Nephron progenitor cell (in vitro differentiated cells): Measurements from ENCODE around the gene MTHFD1L.

Source experiments
- DNase-seq: peaks from one replicate; pipeline ENCODE4 v3.0.0; 2021
- H3K27ac Mint-ChIP-seq: 2 replicates; pipeline ENCODE4 v1.8.0; 2021; ENCODE audit warnings: mild to moderate bottlenecking, moderate library complexity, mixed read lengths
- H3K27me3 Mint-ChIP-seq: 2 replicates; pipeline ENCODE4 v1.8.0; 2021; ENCODE audit warnings: mild to moderate bottlenecking, low read depth, mixed read lengths; ENCODE audit not compliant: poor library complexity
- H3K36me3 Mint-ChIP-seq: 2 replicates; pipeline ENCODE4 v1.8.0; 2021; ENCODE audit warnings: low read depth, mixed read lengths
- H3K4me1 Mint-ChIP-seq: 2 replicates; pipeline ENCODE4 v1.8.0; 2021; ENCODE audit warnings: mixed read lengths
- H3K4me3 Mint-ChIP-seq: 2 replicates; pipeline ENCODE4 v1.8.0; 2021; ENCODE audit warnings: mild to moderate bottlenecking, moderate library complexity, mixed read lengths
- H3K9me3 Mint-ChIP-seq: 2 replicates; pipeline ENCODE4 v1.8.0; 2021; ENCODE audit warnings: mild to moderate bottlenecking, moderate library complexity, mixed read lengths
- TF ChIP-seq, protein P1 (sequence below): fragments of 200-600 bp; sonication (generic); IDR thresholded peaks from 2 replicates; pipeline ENCODE4 v1.5.0; 2021; ENCODE audit warnings: antibody characterized with exemption

MTHFD1L gene

DNA sequence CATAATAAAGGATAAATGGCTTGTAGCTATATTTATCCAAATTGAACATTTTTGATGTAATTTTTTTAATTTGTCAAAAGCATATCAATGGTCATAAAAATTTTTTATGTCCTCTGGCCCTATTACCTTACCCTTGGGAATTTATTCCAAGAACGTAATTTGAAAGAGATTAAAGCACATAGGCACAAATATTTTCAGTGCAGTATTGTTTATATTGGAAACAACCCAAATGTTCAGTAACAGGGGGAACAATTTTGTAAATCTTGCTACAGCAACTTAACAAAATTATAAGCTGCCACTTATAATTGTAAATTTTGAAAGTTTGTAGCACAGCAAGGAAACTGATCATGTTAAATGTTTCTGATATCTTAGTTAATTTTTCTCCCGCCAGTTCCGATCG, 142.4 kb downstream of the MTHFD1L start:
- Mint-ChIP-seq H3K27ac (no peak overlapping the region), H3K9me3 (no peaks in the 10 kb centered on the region), H3K4me3 (no peak overlapping the region), H3K36me3 (peaks cover 23% of the 10 kb centered on the region), H3K4me1 (peaks cover 22% of the 10 kb centered on the region), H3K27me3 (no peaks in the 10 kb centered on the region)
- TF ChIP-seq, protein P1, sequence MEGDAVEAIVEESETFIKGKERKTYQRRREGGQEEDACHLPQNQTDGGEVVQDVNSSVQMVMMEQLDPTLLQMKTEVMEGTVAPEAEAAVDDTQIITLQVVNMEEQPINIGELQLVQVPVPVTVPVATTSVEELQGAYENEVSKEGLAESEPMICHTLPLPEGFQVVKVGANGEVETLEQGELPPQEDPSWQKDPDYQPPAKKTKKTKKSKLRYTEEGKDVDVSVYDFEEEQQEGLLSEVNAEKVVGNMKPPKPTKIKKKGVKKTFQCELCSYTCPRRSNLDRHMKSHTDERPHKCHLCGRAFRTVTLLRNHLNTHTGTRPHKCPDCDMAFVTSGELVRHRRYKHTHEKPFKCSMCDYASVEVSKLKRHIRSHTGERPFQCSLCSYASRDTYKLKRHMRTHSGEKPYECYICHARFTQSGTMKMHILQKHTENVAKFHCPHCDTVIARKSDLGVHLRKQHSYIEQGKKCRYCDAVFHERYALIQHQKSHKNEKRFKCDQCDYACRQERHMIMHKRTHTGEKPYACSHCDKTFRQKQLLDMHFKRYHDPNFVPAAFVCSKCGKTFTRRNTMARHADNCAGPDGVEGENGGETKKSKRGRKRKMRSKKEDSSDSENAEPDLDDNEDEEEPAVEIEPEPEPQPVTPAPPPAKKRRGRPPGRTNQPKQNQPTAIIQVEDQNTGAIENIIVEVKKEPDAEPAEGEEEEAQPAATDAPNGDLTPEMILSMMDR: no peak
- no peak for DNase-seq

DNA sequence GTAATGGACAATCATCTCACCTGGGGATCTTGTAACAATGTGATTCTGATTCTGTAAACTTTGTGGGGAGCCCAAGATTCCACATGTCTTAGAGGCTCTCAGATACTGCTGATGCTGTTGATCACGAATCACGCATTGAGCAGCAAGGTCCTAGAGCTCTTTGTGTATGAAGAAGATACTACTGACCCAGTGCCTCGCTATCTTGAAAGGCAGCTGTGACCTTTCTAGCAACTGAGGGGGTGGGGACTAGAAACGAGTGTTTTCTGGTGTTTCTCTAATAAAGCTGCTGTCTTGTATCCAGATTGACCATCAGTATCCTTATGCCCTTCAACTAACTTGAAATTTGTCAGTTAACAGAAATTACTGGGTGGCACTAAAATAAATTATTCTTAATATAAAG, 142.9 kb downstream of the MTHFD1L start:
- Mint-ChIP-seq H3K27me3 (no peaks in the 10 kb centered on the region), H3K36me3 (peaks cover 23% of the 10 kb centered on the region), H3K27ac (no peak overlapping the region), H3K9me3 (no peaks in the 10 kb centered on the region), H3K4me3 (no peak overlapping the region), H3K4me1 (peaks cover 22% of the 10 kb centered on the region)
- TF ChIP-seq, protein P1: no peak
- DNase-seq: no peak

DNA sequence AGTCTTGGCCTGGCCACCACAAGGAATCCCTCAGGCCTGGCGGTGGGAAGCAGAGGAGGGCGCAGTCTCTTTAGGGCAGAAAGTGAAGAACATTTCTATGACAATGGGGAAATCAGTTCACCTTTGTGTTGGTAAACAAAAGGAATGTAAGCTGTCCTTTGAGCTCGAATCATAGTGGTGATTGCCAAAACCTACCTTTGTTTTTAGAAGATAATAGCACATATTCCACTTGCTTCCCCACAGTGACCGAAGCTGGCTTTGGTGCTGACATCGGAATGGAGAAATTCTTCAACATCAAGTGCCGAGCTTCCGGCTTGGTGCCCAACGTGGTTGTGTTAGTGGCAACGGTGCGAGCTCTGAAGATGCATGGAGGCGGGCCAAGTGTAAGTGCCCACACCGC, 144.1 kb downstream of the MTHFD1L start:
- Mint-ChIP-seq H3K27ac (peak overlapping the region; percentile 27), H3K36me3 (peaks cover 28% of the 10 kb centered on the region), H3K9me3 (no peaks in the 10 kb centered on the region), H3K4me3 (no peak overlapping the region), H3K27me3 (no peaks in the 10 kb centered on the region), H3K4me1 (peaks cover 21% of the 10 kb centered on the region)
- TF ChIP-seq, protein P1: no peak
- no peak for DNase-seq

DNA sequence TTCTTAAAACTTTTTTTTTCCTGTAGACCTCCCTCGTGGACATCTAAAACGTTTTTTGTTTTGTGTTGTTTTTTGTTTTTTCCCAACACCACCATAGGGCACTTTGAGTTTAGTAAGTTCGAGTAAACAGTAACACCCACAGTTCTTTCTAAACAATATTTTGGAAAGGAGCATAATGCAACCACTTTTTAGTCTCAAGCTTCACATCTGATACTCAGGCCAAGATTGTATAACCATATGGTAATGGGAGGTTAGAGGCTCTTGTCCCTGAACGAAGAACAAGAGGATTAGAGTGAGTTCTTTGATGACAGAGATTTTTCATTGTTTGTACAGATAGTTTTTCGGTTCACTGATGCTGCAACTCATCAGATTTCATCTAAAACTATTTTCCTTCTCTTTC, 144.6 kb downstream of the MTHFD1L start:
- H3K9me3 Mint-ChIP-seq: no peaks in the 10 kb centered on the region
- peaks cover 26% of the 10 kb centered on the region for H3K4me1 Mint-ChIP-seq
- TF ChIP-seq, protein P1: no peak
- no peak for DNase-seq
- H3K36me3 Mint-ChIP-seq: peaks cover 29% of the 10 kb centered on the region
- no peak overlapping the region for H3K4me3 Mint-ChIP-seq
- H3K27ac Mint-ChIP-seq: no peak overlapping the region
- no peaks in the 10 kb centered on the region for H3K27me3 Mint-ChIP-seq

DNA sequence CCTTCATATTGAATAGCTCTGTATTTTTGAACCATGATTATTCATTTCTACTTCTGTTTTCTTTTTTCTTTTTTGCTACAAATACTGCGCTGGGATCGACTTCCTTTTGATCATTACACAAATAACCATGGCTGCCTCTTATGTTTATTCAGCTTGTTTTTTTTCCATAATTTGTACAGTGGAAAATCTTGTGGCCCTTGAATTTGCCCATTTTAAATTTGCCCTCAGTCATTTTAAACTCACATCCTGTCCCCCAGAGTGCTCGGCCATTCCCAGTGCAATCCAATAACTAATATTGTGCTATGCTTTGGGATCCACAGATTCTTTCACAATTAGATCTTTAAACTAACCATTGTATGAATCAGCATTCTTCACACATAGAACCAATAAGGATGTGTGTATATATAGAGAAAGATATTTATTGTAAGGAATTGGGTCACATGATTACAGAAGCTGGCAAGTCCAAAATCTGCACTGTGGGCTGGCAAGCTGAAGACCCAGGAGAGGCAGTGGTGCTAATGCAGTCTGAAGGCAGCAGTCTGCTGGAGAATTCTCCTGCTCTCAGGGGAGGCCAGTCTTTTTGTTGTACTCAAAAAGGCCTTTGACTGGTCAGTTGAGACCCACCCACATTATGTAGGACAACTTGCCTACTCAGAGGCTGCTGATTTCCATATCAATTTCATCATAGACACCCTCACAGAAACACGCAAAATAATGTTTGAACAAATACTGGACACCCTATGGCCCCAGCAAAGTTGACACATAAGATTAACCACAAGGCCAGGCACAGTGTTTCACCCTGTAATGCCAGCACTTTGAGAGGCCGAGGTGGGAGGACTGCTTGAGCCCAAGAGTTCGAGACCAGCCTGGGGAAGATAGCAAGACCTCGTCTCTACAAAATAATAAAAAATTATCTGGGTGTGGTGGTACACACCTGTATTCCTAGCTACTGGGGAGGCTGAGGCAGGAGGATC, 147.1 kb downstream of the MTHFD1L start:
- H3K4me3 Mint-ChIP-seq: no peak overlapping the region
- TF ChIP-seq, protein P1: no peak
- H3K27ac Mint-ChIP-seq: no peak overlapping the region
- no peaks in the 10 kb centered on the region for H3K9me3 Mint-ChIP-seq
- H3K27me3 Mint-ChIP-seq: no peaks in the 10 kb centered on the region
- H3K4me1 Mint-ChIP-seq: peaks cover 14% of the 10 kb centered on the region
- H3K36me3 Mint-ChIP-seq: peaks cover 26% of the 10 kb centered on the region
- DNase-seq: no peak
